Nephron progenitor cell (in vitro differentiated cells): ENCODE data around the gene EDDM3A.

ENCODE experiments used
- DNase-seq: peaks from one replicate; pipeline ENCODE4 v3.0.0; 2021
- H3K27ac Mint-ChIP-seq: 2 replicates; pipeline ENCODE4 v1.8.0; 2021; ENCODE audit warnings: mild to moderate bottlenecking, moderate library complexity, mixed read lengths
- H3K27me3 Mint-ChIP-seq: 2 replicates; pipeline ENCODE4 v1.8.0; 2021; ENCODE audit warnings: mild to moderate bottlenecking, low read depth, mixed read lengths; ENCODE audit not compliant: poor library complexity
- H3K36me3 Mint-ChIP-seq: 2 replicates; pipeline ENCODE4 v1.8.0; 2021; ENCODE audit warnings: low read depth, mixed read lengths
- H3K4me1 Mint-ChIP-seq: 2 replicates; pipeline ENCODE4 v1.8.0; 2021; ENCODE audit warnings: mixed read lengths
- H3K4me3 Mint-ChIP-seq: 2 replicates; pipeline ENCODE4 v1.8.0; 2021; ENCODE audit warnings: mild to moderate bottlenecking, moderate library complexity, mixed read lengths
- H3K9me3 Mint-ChIP-seq: 2 replicates; pipeline ENCODE4 v1.8.0; 2021; ENCODE audit warnings: mild to moderate bottlenecking, moderate library complexity, mixed read lengths
- CTCF ChIP-seq: fragments of 200-600 bp; sonication (generic); IDR thresholded peaks from 2 replicates; pipeline ENCODE4 v1.5.0; 2021; ENCODE audit warnings: antibody characterized with exemption

EDDM3A gene

GRCh38 chr14:20742132-20742531, 3.6 kb upstream of the EDDM3A start:
- Mint-ChIP-seq H3K27me3 (peaks cover 13% of the 10 kb centered on the region), H3K27ac (no peak overlapping the region), H3K4me1 (peaks cover 11% of the 10 kb centered on the region), H3K36me3 (no peaks in the 10 kb centered on the region), H3K4me3 (no peak overlapping the region), H3K9me3 (no peaks in the 10 kb centered on the region)
- no peak for TF ChIP-seq CTCF
- no peak for DNase-seq

- Mint-ChIP-seq H3K36me3 (no peaks in the 10 kb centered on the region), H3K4me3 (no peak overlapping the region), H3K4me1 (peaks cover 11% of the 10 kb centered on the region), H3K9me3 (no peaks in the 10 kb centered on the region), H3K27me3 (peaks cover 13% of the 10 kb centered on the region), H3K27ac (no peak overlapping the region)
- no peak for TF ChIP-seq CTCF
- DNase-seq: no peak
Observed at GRCh38 chr14:20743556-20743955, 2.1 kb upstream of the EDDM3A start.

- no peaks in the 10 kb centered on the region for H3K36me3 Mint-ChIP-seq
- no peak overlapping the region for H3K4me3 Mint-ChIP-seq
- peaks cover 1% of the 10 kb centered on the region for H3K9me3 Mint-ChIP-seq
- peaks cover 11% of the 10 kb centered on the region for H3K4me1 Mint-ChIP-seq
- H3K27me3 Mint-ChIP-seq: peaks cover 10% of the 10 kb centered on the region
- DNase-seq: no peak
- H3K27ac Mint-ChIP-seq: no peak overlapping the region
- no peak for TF ChIP-seq CTCF
Observed at GRCh38 chr14:20746566-20746965, 879 bp downstream of the EDDM3A start.

- Mint-ChIP-seq H3K4me3 (no peak overlapping the region), H3K27me3 (peaks cover 6% of the 10 kb centered on the region), H3K36me3 (peaks cover 8% of the 10 kb centered on the region), H3K27ac (no peak overlapping the region), H3K4me1 (peaks cover 11% of the 10 kb centered on the region), H3K9me3 (peaks cover 20% of the 10 kb centered on the region)
- DNase-seq: no peak
- no peak for TF ChIP-seq CTCF
Observed at GRCh38 chr14:20748439-20748838, 2.8 kb downstream of the EDDM3A start.

- H3K4me1 Mint-ChIP-seq: peaks cover 11% of the 10 kb centered on the region
- peaks cover 20% of the 10 kb centered on the region for H3K9me3 Mint-ChIP-seq
- no peak for TF ChIP-seq CTCF
- H3K27me3 Mint-ChIP-seq: peaks cover 6% of the 10 kb centered on the region
- H3K36me3 Mint-ChIP-seq: peaks cover 9% of the 10 kb centered on the region
- DNase-seq: no peak
- H3K4me3 Mint-ChIP-seq: no peak overlapping the region
- no peak overlapping the region for H3K27ac Mint-ChIP-seq
Observed at GRCh38 chr14:20750194-20750593, 4.5 kb downstream of the EDDM3A start.

GRCh38 chr14:20751963-20752562, 6.4 kb downstream of the EDDM3A start:
- Mint-ChIP-seq H3K36me3 (peaks cover 9% of the 10 kb centered on the region), H3K27me3 (no peaks in the 10 kb centered on the region), H3K4me3 (no peak overlapping the region), H3K4me1 (no peaks in the 10 kb centered on the region), H3K27ac (peak overlapping the region; percentile 71), H3K9me3 (peaks cover 20% of the 10 kb centered on the region)
- no peak for DNase-seq
- TF ChIP-seq CTCF: no peak
